Dermis blood vessel endothelial cell (primary cell): ENCODE data around the gene DNASE2B. TPM values are rescaled to one million over a fixed set of nuclear protein-coding genes. Genes with fewer than 3 reads are reported as not detected.
"Not testable (repeated sequence)": the region's sequence is repeated elsewhere in the genome, so short reads cannot be mapped to it uniquely, and the experiment has no call there.

Experiments used
- DNase-seq: peaks from one replicate; pipeline ENCODE4 v3.0.0; 2010
- total RNA-seq: library from RNA; depleted of rRNA; stranded (reverse); fragments of >200 nt; gene quantifications from 2 replicates; pipeline ENCODE4 v1.2.3, GENCODE V29; 2014

Gene DNASE2B
- total RNA-seq, 1 donor from 2014 or later = not detected

DNA sequence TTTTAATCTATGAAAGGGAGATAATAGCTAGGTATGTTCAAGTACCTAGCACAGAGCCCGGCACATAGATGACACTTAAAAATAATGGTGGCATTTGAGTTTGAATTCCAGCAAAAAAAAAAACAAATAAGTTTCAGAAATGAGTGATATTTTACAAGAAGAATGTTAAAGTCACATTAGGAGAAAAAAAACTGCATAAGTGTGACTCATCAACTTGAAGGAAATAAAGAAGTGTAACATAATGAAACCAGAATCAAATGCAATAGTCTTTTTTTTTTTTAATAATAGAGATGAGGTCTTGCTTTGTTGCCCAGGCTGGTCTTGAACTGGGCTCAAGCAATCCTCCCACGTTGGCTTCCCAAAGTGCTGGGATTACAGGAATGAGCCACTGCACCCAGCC, 17.1 kb downstream of the DNASE2B start:
- DNase-seq = peak; percentile 10

DNA sequence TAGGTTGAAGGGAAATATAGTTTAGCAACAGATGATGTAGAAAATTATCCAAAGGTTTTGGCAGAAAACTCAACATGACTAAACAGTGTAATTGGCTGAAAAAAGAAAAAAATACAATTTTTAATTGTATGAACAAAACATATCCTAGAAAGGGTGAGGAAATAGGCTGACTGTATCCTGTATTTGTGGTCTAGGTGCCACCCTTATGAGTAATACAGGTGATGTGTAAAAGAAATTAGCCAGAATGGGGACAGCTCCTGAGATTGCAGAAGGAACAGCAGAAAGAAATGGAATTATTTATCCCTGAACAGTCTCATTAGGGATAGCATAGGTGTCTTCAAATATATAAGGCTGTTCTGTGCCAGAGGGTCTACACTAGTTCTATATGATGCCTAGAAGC, 24.6 kb downstream of the DNASE2B start:
- no peak for DNase-seq

DNA sequence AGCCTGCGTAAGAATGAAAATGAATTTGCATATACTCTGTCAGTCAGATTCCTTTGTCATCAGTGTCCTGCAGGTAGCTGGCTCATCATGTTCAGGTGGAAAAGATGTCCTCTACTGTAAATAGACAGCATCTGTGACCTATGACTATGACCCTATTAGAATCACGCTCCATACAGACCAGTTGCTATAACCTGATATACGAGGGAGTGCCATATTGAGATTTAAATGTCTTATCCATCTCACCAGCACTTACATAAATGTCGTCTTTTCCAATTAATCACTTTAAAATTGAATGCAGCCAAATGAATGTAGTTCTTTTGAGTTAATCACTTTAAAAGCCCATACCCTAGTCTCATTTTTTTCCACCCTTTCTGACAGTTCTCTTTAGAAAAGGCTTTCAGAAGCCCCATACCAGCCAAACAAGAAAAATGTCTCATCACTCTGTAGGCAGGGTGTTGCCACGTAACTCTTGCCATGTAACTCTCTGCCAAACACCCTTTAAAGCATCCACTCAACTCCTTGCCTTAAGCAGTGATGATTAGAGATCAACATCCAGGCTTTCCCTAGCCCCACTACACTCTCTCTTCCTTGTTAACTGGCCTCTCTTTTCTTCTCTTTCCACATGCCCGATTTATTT, 26.3 kb downstream of the DNASE2B start:
- no peak for DNase-seq

DNA sequence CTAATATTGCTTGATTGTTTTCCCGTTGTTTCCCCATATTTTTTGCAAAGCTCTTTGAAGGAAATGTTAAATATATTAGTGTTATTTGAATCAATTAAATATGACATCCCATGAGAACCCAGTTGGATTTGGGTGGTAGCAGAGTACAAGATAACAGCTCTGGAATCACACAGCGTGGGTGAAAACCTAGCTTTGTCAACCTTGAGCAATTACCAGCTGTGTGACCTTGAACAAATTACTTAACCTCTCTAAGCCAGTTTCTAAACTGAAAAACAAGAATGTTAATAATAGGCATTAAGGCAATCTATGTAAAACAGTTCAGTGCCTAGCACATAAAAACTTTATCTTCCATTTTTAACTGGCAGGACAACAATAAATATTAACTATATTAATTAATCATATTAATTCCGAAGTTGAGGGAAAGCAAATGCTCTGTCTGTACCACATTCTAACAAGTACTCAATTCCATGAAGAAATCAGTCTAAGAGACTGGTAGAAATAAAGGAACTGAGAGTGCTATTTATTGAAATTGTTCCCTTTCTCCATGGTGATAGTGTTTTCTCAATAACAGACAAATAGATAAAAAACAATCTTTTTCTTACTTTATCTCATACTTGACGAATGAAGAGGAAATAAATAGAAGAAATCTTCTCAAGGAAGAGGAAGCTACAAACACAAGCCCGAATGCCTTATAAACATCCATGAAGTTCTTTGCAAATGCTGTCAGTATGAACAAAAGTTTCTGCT, 27.0 kb downstream of the DNASE2B start:
- no peak for DNase-seq

DNA sequence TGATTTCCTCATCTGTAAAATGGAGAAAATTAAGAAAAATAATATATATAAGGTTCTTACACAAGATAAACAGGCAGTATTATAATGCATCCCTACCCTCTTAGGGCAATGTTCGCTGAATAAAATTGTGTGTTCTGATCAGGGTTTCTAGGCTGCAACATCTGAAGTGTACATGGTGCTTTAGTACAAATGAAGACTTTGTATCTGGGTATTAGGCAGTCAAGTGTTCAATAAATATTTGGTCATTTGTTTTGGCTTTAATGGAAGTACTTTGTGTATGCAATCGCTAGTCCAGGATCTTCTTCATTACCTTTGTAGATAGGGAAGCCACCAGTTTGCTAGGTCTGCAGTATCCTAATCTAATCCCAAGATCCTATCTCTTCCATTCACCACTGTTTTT, 28.1 kb downstream of the DNASE2B start:
- no peak for DNase-seq

DNA sequence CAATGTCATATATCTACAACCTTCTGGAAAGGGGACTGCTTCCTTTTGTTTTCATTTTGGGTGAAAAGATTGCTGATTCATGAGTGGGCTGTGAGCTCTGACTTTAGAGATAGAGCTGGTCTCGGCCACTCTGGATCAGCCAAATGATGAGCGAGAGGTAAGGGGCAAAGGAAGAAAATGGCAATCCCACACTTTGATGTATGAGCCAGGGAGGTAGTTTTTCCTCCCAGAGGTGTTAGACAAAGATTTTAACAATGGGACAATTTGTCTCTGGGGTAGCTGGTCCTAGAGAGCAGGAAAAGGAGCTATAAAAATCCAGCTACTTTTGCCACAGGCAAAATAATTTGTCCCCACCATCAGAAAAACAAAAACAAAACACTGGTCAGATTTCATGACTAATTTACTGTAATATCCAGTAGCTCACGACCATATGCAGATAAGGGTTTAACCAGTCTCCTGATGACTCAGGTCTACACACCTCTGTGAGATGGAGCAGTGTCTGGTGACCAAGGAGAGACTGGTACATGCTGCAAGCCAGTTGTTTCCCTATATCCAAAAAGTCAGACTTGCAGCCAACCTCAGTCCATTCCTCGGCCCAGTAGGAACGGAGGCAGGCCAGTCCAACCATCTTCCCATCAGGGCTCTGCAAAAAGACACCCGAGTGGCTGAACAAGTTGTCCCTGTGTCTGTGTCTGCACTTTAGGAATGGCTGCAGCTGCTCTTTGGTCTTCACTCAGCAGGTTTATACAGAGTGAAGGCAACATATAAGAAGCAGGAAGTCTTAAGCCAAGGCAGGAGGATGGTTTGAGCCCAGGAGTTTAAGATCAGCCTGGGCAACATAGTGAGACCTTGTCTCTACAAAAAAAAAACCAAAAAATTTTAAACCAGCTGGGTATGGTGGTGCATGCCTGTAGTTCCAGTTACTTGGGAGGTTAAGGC, 29.2 kb downstream of the DNASE2B start:
- DNase-seq = no peak

DNA sequence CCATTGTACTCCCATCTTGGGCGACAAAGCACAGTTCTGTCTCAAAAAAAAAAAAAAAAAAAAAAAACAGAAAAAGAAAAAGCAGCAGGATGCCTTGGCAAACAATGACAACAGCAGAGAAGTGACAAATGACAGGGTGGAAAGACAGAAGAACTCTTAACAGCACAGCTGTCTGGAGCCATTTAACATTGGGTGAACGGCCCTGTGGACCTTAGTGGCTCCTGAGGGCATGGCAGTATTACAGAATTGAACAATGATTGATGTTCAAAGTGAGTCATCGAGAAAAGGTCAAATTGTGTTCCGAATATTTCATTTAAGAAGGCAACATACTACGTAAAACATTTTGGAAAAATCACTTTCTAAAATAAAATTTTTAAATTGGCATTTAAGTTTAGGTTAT, 30.0 kb downstream of the DNASE2B start:
- no peak for DNase-seq

DNA sequence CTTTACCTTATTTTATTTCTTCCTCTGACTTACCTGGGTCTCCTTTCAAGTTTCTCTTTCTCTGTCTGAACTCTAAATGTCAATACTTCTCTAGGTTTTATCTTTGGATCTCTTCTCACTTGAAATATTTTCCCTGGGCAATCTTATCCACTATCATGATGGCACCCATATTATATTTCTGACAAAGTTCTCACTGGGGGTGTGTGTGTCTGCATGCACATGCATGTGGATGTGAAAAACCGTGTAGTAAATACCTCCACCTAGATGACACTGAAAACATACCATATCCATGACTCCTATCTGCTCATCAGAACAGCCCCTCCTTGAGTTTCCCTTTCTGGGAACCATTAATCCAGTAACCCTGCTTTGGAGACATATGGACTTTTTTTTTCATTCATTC, 30.9 kb downstream of the DNASE2B start:
- no peak for DNase-seq

DNA sequence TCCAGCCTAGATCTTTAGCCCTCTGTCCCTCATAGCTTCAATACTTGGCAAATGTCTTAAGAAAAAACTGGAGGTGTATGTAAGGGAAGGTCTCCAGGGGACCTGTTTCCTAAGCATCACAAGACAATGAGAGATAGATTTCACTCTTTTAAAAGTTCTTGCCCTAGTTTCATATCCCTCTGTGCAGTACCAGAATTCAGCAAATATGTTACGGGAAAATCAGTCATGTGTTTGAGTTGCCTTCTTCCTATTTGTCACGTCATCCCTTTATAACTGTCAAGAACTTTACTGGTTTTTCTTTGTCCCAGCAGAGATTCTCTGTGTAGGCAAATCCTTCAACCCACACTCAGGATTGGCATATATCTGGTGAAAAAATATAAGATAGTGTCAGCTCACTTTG, 32.3 kb downstream of the DNASE2B start:
- no peak for DNase-seq

DNA sequence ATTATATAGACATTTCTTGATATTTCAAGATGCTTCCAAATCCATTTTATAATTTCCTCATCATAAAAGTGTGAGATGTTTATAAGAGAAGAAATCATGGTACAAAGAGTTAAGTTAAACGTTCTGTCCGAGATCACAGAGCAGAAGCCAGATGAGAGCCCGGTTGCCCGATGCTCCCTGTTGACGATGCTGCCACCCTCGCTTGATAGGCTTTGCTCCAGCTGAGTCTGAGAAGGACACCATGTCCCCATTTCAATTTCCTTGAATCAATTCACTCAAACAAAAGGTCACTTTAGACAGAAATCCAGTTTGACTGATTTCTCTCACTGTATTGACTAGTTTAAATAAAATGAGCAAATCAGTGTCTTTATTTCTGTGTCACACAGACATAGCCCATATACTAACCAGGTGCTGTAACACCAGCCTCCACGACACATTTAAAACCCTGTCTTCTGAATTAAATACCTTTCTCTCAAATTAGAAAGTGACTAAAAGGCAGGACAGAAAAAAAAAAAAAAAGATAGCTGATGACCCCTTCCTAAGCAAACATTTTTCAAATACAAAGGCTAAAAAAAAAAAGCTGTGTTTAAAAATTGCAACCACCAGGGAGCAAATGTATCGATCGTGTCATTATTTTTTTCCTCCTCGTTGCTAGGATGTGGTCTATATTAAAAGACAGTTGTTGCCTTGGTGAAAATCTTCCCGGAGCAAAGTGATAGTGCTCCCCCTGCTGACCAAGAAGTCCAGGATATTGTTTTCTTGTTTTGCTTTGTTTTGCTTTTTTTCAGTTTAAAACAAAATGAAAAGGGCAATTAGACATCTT, 35.2 kb downstream of the DNASE2B start:
- peak; percentile 90 for DNase-seq

DNA sequence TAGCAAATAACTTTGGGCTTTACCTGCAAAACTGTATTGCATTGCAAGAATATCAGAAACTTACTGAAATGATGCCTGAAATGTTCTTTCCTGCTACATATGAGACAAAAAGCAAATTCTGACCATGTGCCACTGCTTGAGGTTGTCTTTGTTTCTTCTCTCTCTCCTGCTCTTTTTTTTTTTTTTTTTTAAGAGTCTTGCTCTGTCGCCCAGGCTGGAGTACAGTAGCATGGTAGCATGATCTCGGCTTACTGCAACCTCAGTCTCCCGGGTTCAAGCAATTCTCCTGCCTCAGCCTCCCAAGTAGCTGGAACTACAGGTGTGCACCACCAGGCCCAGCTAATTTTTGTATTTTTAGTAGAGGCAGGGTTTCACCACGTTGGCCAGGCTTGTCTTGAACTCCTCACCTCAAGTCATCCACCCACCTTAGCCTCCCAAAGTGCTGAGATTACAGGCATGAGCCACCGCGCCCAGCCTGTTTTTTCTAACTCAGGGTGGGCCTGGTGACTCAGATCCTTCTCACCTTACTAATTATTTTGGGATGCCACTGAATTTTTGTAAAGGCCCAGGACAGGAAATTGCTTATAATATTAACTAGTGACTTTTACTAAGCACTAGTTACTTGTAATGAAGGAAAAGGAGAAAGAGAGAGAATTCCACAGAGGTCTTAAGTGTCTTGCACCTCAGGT, 35.9 kb downstream of the DNASE2B start:
- DNase-seq = no peak

DNA sequence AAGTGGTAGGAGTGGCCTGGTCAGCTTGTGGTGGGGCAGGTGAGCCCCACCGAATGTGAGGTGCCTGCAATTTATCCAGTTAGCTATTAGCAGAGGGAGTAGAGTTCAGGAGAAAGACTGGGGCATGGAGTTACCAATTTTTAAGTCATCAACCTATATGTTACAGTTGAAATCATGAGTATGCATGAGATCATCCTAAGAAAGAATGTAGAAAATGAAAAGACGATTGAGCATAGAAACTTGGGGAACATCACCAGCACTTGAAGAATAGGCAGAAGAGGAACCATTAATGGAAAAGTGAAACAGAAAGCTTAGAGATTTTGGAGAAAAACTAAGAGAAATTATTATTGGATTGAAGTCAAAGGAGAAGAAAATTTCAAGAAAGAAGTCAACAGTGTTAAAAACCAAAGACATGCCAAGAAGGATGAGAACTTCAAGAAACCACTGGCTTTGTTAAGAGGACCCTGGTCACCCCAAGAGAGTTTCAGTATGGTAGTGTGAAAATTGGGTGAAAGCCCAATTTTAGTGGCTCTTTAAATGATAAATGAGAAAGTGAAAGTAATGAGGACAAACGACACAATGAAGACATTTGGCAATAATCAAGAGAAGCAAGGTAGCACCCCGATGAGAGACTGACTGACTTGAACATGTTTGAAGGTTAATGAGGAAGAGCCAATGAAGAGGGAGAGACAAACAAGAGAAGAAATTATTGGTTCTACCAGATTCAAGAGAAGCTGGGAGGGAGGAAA, 36.7 kb downstream of the DNASE2B start:
- no peak for DNase-seq

DNA sequence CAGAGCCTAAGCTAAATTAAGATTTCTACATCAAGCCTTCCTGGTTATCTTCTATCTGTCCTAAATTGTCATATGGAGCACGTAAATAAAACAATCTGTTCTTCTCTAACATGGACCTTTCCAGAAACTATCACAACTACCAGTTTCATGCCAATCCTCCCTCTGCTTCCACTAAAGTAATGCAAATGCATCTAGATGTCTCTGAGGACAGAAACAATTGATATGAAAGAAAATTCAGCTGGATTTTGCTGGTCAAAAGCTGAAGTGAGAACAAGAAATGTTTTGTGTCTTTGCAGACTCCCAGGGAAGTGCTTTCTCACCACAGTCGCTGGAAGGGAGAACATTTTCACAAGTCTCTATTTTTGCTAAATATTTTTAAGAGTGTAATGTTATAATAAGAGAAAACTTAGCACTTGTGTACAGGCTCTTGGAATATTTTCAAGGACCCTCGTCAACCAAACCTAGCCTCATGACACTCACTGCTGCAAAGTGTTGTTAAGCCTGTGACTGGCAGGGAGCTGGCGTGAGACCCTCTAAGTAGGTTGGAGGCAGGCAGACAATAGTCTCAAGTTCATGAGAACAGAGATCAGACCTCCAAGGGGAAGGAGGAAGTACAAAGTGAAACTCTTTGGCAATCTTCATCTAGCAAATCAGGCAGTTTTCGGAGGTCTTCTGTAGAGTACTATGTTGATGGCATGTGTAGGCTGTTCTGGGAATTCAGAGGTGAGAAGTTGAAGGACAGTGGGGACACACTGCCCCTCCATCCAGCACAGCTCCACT, 38.8 kb downstream of the DNASE2B start:
- no peak for DNase-seq

DNA sequence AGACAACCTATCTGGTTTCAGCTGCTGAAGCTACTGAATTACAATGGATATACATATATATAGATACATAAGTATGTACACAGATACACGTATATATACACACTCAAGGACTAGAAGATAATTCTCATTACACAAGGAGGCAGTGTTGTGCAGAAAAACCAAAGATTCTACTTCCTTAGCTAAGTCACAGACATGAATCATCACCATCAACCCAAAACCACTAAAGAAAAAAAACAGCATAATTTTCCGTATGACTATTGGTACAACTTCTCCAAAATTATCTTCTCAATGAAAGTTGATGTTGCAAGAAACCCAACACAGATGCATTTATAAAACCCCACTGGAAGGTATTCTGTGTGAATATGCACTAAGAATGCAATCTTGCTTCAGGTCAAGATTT, 44.0 kb downstream of the DNASE2B start:
- DNase-seq = peak; percentile 90

DNA sequence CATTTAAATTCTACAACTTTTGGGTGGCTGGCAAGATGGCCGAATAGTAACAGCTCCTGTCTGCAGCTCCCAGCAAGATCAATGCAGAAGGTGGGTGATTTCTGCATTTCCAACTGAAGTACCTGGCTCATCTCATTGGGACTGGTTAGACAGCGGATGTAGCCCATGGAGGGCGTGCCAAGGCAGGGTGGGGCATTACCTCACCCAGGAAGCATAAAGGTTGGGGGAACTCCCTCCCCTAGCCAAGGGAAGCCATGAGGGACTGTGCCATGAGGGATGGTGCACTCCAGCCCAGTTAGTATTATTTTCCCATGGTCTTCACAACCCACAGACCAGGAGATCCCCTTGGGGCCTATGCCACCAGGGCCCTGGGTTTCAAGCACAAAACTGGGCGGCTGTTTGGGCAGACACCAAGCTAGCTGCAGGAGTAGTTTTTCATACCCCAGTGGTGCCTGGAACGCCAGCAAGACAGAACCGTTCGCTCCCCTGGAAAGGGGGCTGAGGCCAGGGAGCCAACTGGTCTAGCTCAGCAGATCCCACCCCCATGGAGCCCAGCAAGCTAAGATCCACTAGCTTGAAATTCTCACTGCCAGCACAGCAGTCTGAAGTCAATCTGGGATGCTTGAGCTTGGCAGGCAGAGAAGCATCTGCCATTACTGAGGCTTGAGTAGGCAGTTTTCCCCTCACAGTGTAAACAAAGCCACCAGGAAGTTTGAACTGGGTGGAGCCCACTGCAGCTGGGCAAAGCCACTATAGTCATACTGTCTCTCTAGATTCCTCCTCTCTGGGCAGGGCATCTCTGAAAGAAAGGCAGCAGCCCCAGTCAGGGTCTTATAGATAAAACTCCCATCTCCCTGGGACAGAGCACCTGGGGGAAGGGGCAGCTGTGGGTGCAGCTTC, 44.7 kb downstream of the DNASE2B start:
- DNase-seq = not testable (repeated sequence)

DNA sequence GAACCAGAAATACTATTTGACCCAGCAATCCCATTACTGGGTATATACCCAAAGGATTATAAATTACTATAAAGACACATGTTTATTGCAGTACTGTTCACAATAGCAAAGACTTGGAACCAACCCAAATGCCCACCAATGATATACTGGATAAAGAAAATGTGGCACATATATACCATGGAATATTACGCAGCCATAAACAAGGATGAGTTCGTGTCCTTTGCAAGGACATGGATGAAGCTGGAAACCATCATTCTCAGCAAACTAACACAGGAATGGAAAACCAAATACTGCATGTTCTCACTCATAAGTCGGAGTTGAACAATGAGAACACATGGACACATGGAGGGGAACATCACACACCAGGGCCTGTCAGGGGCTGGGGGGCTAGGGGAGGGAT, 50.4 kb downstream of the DNASE2B start:
- not testable (repeated sequence) for DNase-seq

DNA sequence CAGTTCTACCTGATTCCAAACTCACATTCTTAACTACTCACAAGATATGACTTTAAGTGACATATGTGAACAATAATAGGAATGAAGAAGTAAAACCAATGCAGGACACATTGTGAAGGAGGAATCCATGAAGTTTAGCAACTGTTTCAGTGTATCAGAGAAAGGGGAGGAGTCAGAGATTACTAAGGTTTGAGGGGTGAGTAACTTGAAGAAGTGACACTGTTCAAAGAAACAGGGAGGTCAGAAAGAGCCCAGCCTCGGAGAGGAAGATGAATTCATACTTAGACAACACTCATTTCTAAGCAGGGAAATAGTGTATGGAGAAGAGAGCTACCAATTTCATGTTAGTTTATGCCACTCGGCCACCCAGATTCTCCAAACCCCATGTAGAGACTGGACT, 52.6 kb downstream of the DNASE2B start:
- DNase-seq = no peak

DNA sequence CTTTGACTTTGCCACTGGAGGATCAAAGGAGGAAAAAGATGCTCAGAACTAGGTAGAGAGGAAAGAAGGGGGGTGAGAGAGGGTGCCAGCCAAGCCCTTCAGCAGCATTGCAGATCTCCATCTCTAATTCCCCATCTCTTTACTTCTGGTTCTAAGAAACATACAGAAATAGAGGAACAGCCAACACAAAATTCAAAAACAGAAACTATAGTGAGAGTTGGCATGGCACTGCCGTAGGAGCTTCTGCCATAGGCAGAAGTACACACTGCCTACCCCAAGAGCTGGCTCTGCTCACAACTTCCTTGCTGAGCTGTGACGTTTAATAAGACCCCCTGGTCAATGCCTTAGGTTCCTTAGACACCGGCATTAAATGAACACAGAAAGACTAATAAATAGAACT, 54.2 kb downstream of the DNASE2B start:
- no peak for DNase-seq

DNA sequence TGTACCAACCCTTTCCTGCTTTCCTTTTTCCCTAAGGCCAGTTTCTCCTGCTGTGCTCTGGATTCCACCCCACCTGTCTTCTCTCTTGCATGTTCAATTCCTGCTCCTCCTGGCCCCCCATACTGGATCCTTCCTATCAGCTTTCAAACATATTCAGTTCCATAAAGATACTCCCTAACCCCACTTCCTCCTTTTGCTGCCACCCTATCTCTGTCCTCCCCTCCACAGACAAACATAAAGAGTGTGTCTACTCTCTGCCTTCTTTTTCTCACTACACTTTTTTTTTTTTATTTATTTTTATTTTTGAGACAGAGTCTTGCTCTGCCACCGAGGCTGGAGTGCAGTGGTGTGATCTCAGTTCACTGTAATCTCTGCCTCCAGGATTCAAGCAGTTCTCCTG, 63.8 kb downstream of the DNASE2B start:
- no peak for DNase-seq
